Prostate gland (tissue), 2 donors: ENCODE data around the gene MCF2L2.

Source experiments
- POLR2A ChIP-seq: fragments of 450-650 bp; IDR thresholded peaks from one replicate; pipeline ENCODE4 v1.6.1; 2016; ENCODE audit warnings: antibody characterized with exemption, mild to moderate bottlenecking
- POLR2AphosphoS5 ChIP-seq: sonication (generic); formaldehyde crosslinking; IDR thresholded peaks from one replicate; pipeline ENCODE4 v1.6.1; 2017; ENCODE audit warnings: antibody characterized with exemption
- TF ChIP-seq, protein P1 (sequence below), 4 experiments: fragments of 200-600 bp in 2 of 4; fragments of 450-650 bp in 2 of 4; sonication (generic) in 2 of 4; IDR thresholded peaks; 1 replicate in 3 of 4; 2 replicates in 1 of 4; pipeline ENCODE4 v1.5.1; 2016 to 2019; ENCODE audit warnings: antibody characterized with exemption in 4 of 4, mild to moderate bottlenecking in 2 of 4, moderate library complexity in 2 of 4

DNA sequence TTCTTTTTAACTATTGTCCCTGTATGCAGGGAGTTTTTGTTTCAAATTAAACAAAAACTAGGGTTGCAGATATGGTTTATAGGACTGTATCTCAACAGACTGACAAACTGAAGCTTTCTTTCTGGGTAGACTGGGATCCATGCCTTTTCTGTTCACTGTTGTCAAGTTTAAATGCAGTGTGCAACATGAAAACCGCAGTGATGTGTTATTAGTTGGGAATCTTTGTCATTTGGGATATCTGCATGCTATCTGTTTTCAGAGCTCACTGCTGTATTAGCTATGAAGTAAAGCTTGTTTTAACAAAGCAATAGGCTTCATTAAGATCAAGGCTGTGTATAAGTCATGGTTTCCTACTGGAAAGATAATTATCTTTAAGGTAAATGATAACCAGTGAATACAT lies 21.4 kb upstream of the MCF2L2 start:
- TF ChIP-seq POLR2A (no peak), POLR2AphosphoS5 (no peak)
- TF ChIP-seq, protein P1, sequence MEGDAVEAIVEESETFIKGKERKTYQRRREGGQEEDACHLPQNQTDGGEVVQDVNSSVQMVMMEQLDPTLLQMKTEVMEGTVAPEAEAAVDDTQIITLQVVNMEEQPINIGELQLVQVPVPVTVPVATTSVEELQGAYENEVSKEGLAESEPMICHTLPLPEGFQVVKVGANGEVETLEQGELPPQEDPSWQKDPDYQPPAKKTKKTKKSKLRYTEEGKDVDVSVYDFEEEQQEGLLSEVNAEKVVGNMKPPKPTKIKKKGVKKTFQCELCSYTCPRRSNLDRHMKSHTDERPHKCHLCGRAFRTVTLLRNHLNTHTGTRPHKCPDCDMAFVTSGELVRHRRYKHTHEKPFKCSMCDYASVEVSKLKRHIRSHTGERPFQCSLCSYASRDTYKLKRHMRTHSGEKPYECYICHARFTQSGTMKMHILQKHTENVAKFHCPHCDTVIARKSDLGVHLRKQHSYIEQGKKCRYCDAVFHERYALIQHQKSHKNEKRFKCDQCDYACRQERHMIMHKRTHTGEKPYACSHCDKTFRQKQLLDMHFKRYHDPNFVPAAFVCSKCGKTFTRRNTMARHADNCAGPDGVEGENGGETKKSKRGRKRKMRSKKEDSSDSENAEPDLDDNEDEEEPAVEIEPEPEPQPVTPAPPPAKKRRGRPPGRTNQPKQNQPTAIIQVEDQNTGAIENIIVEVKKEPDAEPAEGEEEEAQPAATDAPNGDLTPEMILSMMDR (IDR thresholded peaks at IDR 0.05): no peak
